ENCODE results near the gene DLGAP4.
"Not testable (repeated sequence)": the region's sequence is repeated elsewhere in the genome, so short reads cannot be mapped to it uniquely, and the experiment has no call there.

- TF ChIP-seq POLR2A (IDR thresholded peaks at IDR 0.05); CTCF (IDR thresholded peaks at IDR 0.05 in 4 of 5, conservative IDR thresholded peaks at IDR 0.05 in 1 of 5): not testable (repeated sequence)
These were observed 216.3 kb downstream of the DLGAP4 start for GRCh38 chr20:36522412-36522811.

Data from gastrocnemius medialis (tissue), 4 donors.